ENCODE results near the gene FGR. TPM values are rescaled to one million over a fixed set of nuclear protein-coding genes. Genes with fewer than 3 reads are reported as not detected.
A peak's percentile ranks its signal among the peaks of the same experiment; 100 is the strongest.

Gene FGR
- total RNA-seq, 1 experiment from 2014 or later, result not detected

DNA sequence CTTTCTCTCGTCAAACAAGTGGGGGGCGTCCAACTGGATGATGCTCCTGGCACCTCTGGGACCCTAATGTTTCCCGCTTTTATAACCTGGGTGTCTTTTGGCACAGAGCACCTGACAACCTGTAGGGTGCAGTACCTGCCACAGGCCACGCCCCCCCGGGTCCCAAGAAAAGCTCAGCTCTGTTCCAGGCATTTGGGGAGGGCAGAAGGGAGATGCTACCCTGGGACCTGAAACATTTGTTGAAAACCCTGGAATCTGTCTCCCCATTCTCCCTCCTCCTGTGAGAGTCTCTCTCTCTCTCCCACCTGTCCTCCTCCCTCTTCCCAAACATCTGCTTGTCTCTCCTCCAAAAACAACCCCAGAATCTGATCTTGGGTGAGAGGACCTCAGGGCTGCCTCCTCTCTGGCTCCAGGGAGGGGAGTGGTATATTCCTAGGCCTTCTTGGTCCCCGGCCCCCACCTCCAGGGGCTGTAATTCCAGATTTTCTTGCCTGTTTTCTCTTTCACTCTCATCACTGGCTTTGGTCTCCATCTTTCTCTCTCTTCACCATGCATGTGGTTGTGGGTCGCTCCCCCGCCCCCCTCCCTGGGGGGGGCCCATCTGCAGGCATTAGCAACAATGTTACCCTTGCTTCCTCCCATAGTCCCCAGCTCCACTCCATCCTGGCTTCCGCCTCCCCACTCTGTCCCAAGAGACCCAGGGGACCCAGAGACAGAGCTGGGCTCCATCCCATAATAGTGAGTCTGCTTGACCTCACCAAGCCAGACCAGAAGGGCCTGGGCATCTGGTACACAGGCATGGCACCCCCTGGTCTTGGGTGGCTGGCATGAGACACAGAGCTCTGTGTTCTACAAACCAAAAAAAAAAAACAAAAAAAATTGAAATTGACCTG lies 35.1 kb downstream of the FGR start:
- CTCF ChIA-PET, result interaction anchor here (1.5 to 2.1 kb wide), 3 partner anchors 31 to 43 kb away, joined by 7 to 10 read pairs (median 10); no protein-coding TSS in a partner anchor
- no TSS peak for BruUV-seq (replicated peaks)
- ATAC-seq, result peak; percentile 38

More for the DNA sequence above, 35.1 kb downstream of the FGR start:
- Histone ChIP-seq H3K4me2 (ENCODE audit: low read length) (peak overlapping the region; percentile 62), H4K20me1 (ENCODE audit: insufficient read depth) (peaks cover 9% of the 10 kb centered on the region; the same call in 1 of the 2 replicates), H3K9me3 (ENCODE audit: control insufficient read depth in 1 of 2, insufficient read depth in 1 of 2, low read depth in 1 of 2, low read length in 2 of 2) (no peaks in the 10 kb centered on the region), H3K27me3 (ENCODE audit: insufficient read depth, low read length) (no peaks in the 10 kb centered on the region), H3K9me2 (ENCODE audit: insufficient read depth) (no peaks in the 10 kb centered on the region), H3K9ac (ENCODE audit: low read length) (no peak overlapping the region), H3K27ac (ENCODE audit: low read depth, low read length) (peak overlapping the region; percentile 34; the same call in 1 of the 2 replicates), H3K79me2 (ENCODE audit: insufficient read depth, low read length) (peaks cover 82% of the 10 kb centered on the region), H3K4me3 (replicated peaks in 1 of 2; ENCODE audit: low read depth in 1 of 2, low read length in 2 of 2) (no peak overlapping the region), H2AFZ (ENCODE audit: low read depth, low read length, poor library complexity, severe bottlenecking) (no peak overlapping the region), H3K36me3 (ENCODE audit: control insufficient read depth in 1 of 2, insufficient read depth in 2 of 2, low read length in 2 of 2) (no peaks in the 10 kb centered on the region), H3K4me1 (ENCODE audit: control insufficient read depth in 1 of 2, insufficient read depth in 2 of 2, low read length in 2 of 2) (peaks cover 36 to 60% of the 10 kb centered on the region in 2 experiments)
- POLR2A ChIA-PET, result interaction anchor here (0.6 to 1.3 kb wide), 2 partner anchors 43 to 285 kb away, joined by 3 to 8 read pairs; no protein-coding TSS in a partner anchor
- no peak for TF ChIP-seq CBX3 (IDR thresholded peaks at IDR 0.05; ENCODE audit: low read depth)
- TF ChIP-seq, protein P1, sequence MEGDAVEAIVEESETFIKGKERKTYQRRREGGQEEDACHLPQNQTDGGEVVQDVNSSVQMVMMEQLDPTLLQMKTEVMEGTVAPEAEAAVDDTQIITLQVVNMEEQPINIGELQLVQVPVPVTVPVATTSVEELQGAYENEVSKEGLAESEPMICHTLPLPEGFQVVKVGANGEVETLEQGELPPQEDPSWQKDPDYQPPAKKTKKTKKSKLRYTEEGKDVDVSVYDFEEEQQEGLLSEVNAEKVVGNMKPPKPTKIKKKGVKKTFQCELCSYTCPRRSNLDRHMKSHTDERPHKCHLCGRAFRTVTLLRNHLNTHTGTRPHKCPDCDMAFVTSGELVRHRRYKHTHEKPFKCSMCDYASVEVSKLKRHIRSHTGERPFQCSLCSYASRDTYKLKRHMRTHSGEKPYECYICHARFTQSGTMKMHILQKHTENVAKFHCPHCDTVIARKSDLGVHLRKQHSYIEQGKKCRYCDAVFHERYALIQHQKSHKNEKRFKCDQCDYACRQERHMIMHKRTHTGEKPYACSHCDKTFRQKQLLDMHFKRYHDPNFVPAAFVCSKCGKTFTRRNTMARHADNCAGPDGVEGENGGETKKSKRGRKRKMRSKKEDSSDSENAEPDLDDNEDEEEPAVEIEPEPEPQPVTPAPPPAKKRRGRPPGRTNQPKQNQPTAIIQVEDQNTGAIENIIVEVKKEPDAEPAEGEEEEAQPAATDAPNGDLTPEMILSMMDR (IDR thresholded peaks at IDR 0.05 in 2 of 3, conservative IDR thresholded peaks at IDR 0.05 in 1 of 3; ENCODE audit: borderline replicate concordance in 1 of 3, insufficient read depth in 1 of 3, low read depth in 2 of 3, low read length in 2 of 3), result peak in 2 of 3 experiments; percentile 45; a peak in 4 of 6 replicates
- intact Hi-C loops (cut with micrococcal nuclease), result loop anchor here (10.0 kb wide), 1 partner anchor 555 kb away; no protein-coding TSS in a partner anchor
- DNase-seq (ENCODE audit: low read depth, low spot score), result no peak
- RAD21 ChIA-PET (ENCODE audit: low non-redundant PET in 1 of 2, low total read pairs in 2 of 2, uncharacterized antibody in 2 of 2, unreplicated experiment in 2 of 2), result interaction anchor here (0.6 to 2.8 kb wide), 3 partner anchors 43 to 71 kb away, joined by 3 to 21 read pairs (median 4); no protein-coding TSS in a partner anchor
